ENCODE measurements around the gene EXD3. TPM values are rescaled to one million over a fixed set of nuclear protein-coding genes. Genes with fewer than 3 reads are reported as not detected.

EXD3 gene
- total and polyA plus RNA-seq, 2 of the 13 experiments (the other 11 are each of a cell fraction or from before 2014, with no cell fraction given): 2.7 to 4.8 TPM

- TF ChIP-seq ZNF281 (CRISPR knock-in tag; IDR thresholded peaks at IDR 0.05; ENCODE audit: borderline replicate concordance) (peak; percentile 37; the same call in 1 of the 2 replicates), HNRNPL (IDR thresholded peaks at IDR 0.05; ENCODE audit: low read depth, low read length) (no peak), RBM39 (IDR thresholded peaks at IDR 0.05; ENCODE audit: low read depth, low read length, poor library complexity, severe bottlenecking) (peak; percentile 4), ZNF619 (CRISPR knock-in tag; IDR thresholded peaks at IDR 0.05) (0 out of 2 replicates have a peak, but pooled peaks have one; percentile 35), MEF2D (CRISPR knock-in tag; IDR thresholded peaks at IDR 0.05) (no peak), ZNF713 (CRISPR knock-in tag; IDR thresholded peaks at IDR 0.05) (no peak), SRF (IDR thresholded peaks at IDR 0.05; ENCODE audit: low read depth, low read length) (peak; percentile 60; the same call in 1 of the 2 replicates), SAFB2 (CRISPR knock-in tag; IDR thresholded peaks at IDR 0.05; ENCODE audit: borderline replicate concordance, low read depth) (no peak; the same call in 1 of the 2 replicates), ZBTB40 (IDR thresholded peaks at IDR 0.05) (peak; percentile 72), ZBTB40 (CRISPR knock-in tag; IDR thresholded peaks at IDR 0.05) (peak; percentile 65; the same call in 1 of the 2 replicates), IKZF1 (IDR thresholded peaks at IDR 0.05) (no peak), SMARCC2 (IDR thresholded peaks at IDR 0.05) (no peak), NPAS2 (CRISPR knock-in tag; IDR thresholded peaks at IDR 0.05; ENCODE audit: borderline replicate concordance) (no peak), GLI4 (CRISPR knock-in tag; IDR thresholded peaks at IDR 0.05; ENCODE audit: borderline replicate concordance) (0 out of 2 replicates have a peak, but pooled peaks have one; percentile 36), HOXA3 (CRISPR knock-in tag; IDR thresholded peaks at IDR 0.05) (peak; percentile 91), AGO1 (IDR thresholded peaks at IDR 0.05; ENCODE audit: low read depth, low read length, poor library complexity, severe bottlenecking) (no peak)
These were observed at the start of gene EXD3, which contains the start of gene NOXA1 (continued) for GRCh38 chr9:137422604-137423513.
